Measurements from ENCODE around the gene TFR2.

The TFR2 gene

DNA sequence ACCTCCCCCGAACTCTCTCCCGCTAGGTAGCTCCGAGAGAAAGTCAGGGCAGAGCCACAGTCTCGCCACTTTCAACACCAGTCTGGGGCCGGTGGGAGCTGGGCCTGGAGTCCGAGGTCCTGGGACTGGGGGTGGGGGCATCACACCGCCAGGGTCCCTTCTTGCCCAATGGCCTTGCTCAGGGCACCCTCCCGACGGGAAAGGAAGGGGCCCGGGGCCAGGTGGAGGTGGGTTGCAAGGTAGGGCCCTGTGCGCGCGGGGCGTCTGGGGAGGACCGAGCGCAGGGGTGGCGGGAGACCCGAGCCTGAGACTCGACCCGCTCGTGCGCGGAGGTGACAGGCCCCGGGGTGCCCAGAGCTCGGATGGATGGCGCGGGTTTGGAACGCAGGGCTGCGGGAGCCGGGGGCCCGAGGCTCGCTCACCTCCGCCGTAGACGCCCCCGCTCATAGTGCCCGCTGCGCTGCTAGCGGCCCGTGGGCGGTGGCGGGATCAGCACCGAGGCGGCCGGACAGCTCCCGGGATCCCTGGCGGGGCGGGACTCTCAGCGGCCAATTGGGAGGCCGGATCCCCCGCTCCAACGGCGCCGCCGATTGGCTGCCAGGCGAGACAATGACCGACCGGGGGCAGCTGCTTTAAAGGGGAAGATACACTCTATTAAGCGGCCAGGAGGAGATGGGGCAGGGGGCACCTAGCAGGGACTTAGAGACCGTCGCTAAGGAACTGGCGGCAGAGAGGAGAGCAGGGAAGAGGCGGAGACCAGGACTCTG lies 14.7 kb upstream of the TFR2 start, which contains the start of gene ACTL6B:
Gene ACTL6B, minus strand, starts transcription at position 541 of the 767 bp plus-strand sequence. Its CDS starts 94 bp downstream, at position 447.
- no peaks in the 10 kb centered on the region for H3K79me2 ChIP-seq (ENCODE audit: insufficient read depth, low read length)
- H3K36me3 ChIP-seq (ENCODE audit: low read length), result no peaks in the 10 kb centered on the region
- H3K4me3 ChIP-seq (ENCODE audit: insufficient read depth, low read length, poor library complexity, severe bottlenecking), result no peak within 1 kb of the TSS
- no peak for TF ChIP-seq EZH2phosphoT487 (conservative IDR thresholded peaks at IDR 0.05; ENCODE audit: low read length)
- TF ChIP-seq, protein P1, sequence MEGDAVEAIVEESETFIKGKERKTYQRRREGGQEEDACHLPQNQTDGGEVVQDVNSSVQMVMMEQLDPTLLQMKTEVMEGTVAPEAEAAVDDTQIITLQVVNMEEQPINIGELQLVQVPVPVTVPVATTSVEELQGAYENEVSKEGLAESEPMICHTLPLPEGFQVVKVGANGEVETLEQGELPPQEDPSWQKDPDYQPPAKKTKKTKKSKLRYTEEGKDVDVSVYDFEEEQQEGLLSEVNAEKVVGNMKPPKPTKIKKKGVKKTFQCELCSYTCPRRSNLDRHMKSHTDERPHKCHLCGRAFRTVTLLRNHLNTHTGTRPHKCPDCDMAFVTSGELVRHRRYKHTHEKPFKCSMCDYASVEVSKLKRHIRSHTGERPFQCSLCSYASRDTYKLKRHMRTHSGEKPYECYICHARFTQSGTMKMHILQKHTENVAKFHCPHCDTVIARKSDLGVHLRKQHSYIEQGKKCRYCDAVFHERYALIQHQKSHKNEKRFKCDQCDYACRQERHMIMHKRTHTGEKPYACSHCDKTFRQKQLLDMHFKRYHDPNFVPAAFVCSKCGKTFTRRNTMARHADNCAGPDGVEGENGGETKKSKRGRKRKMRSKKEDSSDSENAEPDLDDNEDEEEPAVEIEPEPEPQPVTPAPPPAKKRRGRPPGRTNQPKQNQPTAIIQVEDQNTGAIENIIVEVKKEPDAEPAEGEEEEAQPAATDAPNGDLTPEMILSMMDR (IDR thresholded peaks at IDR 0.05; ENCODE audit: insufficient read depth, low read length, poor library complexity, severe bottlenecking), result no peak
- no peaks in the 10 kb centered on the region for H3F3A ChIP-seq (ENCODE audit: insufficient read depth)
- peaks cover 3% of the 10 kb centered on the region; the same call in 1 of the 2 replicates for H3K27me3 ChIP-seq (ENCODE audit: low read length)
- H3K9me3 ChIP-seq (ENCODE audit: insufficient read depth, low read length), result no peaks in the 10 kb centered on the region
- H3K9ac ChIP-seq (ENCODE audit: low read length), result no peak within 1 kb of the TSS
- no peak within 1 kb of the TSS for H3K27ac ChIP-seq (ENCODE audit: low read depth, low read length)
- H4K20me1 ChIP-seq (ENCODE audit: low read depth, low read length), result no peaks in the 10 kb centered on the region
- H3K9me2 ChIP-seq (replicated peaks; ENCODE audit: insufficient read depth, low read length), result no peaks in the 10 kb centered on the region
- H3K4me2 ChIP-seq (ENCODE audit: low read depth, low read length, poor library complexity, severe bottlenecking), result no peak within 1 kb of the TSS
- H2AFZ ChIP-seq (ENCODE audit: low read depth, low read length, severe bottlenecking), result no peak within 1 kb of the TSS

DNA sequence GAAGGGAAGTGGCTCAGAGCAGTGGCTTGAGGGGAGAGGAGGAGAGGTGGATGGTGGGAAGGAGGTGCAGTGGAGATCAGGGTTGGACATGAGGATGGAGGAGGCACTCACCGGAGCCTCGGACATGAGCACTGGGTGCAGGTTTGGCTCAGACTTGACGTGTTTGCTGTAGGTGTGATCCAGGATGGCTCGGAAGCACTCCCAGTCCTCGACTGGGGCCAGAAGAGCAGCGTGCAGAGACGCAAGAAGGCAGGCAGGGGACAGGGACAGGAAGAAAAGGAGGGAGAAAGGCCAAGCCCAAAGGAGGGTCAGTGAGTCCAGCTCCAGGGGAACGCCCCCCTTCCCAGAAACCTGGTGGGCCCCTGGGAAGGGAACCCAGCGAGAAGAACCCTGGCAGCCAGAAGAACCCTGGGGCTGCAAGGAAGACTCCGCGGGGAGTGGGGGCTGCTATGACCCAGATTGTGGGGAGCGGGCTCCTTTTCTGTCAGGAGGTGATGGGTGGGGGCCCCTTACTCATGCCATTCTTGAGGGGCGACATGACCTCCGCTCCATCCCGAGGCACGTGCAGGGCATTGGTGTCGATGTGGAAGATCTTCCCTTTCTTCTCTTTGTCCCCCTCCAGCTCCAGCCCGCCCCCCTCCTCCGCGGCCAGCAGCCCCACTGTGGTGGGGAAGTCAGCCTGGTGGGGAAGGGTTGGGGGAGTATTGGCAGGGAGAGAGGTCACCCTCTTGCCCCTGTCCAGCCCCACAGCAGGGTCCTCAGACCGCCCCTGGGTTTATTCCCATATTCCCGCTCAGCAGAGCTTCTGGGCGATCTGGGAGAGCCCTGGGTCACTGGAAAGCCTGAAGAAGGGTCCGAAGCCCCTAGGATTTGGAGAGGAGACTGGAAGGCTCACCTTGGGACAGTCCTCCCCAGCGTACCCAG lies 13.8 kb upstream of the TFR2 start:
- H3K9me3 ChIP-seq (ENCODE audit: insufficient read depth, low read length), result no peaks in the 10 kb centered on the region
- H4K20me1 ChIP-seq (ENCODE audit: low read depth, low read length), result no peaks in the 10 kb centered on the region
- no peak overlapping the region for H3K4me3 ChIP-seq (ENCODE audit: insufficient read depth, low read length, poor library complexity, severe bottlenecking)
- no peak overlapping the region for H2AFZ ChIP-seq (ENCODE audit: low read depth, low read length, severe bottlenecking)
- H3K9ac ChIP-seq (ENCODE audit: low read length), result no peak overlapping the region
- H3K79me2 ChIP-seq (ENCODE audit: insufficient read depth, low read length), result no peaks in the 10 kb centered on the region
- no peak overlapping the region for H3K27ac ChIP-seq (ENCODE audit: low read depth, low read length)
- no peak for TF ChIP-seq EZH2phosphoT487 (conservative IDR thresholded peaks at IDR 0.05; ENCODE audit: low read length)
- TF ChIP-seq, protein P1 (IDR thresholded peaks at IDR 0.05; ENCODE audit: insufficient read depth, low read length, poor library complexity, severe bottlenecking), result no peak
- no peaks in the 10 kb centered on the region for H3K9me2 ChIP-seq (replicated peaks; ENCODE audit: insufficient read depth, low read length)
- H3K4me2 ChIP-seq (ENCODE audit: low read depth, low read length, poor library complexity, severe bottlenecking), result no peak overlapping the region
- H3K27me3 ChIP-seq (ENCODE audit: low read length), result peaks cover 3% of the 10 kb centered on the region; the same call in 1 of the 2 replicates
- H3K36me3 ChIP-seq (ENCODE audit: low read length), result no peaks in the 10 kb centered on the region
- H3F3A ChIP-seq (ENCODE audit: insufficient read depth), result no peaks in the 10 kb centered on the region

DNA sequence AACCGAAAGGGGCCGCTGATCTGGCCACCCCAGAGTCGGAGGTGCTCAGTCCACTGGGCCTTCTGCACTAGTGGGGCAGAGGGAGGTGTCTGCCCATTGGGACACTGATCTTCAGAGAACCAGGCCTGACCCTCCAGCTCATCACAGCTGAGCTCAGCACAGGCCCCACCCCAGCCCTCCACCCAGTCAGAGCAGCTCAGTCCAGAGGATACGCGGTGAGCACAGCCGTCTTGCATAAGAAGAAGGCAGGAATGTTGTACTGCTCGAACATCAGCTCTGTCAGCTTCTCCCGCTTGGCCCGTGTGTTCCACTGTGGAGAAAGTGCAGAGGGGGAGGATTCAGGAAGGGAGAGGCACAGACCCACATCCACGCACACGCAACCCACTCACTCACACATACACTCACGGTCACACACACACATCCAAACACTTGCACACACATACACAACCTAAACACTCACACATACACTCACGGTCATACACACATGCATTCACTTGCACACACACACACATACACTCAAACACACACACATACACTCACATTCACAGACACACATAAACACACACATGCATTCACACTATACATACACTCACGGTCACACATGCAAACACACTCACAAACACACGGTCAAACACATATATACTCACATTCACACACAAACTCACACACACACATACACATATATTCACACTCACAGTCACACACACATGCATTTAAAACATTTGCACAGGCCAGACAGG lies 8.6 kb upstream of the TFR2 start:
- H3K27me3 ChIP-seq (ENCODE audit: low read length), result peaks cover 3% of the 10 kb centered on the region; the same call in 1 of the 2 replicates
- H3K27ac ChIP-seq (ENCODE audit: low read depth, low read length), result no peak overlapping the region
- no peaks in the 10 kb centered on the region for H3K36me3 ChIP-seq (ENCODE audit: low read length)
- TF ChIP-seq EZH2phosphoT487 (conservative IDR thresholded peaks at IDR 0.05; ENCODE audit: low read length), result no peak
- TF ChIP-seq, protein P1 (IDR thresholded peaks at IDR 0.05; ENCODE audit: insufficient read depth, low read length, poor library complexity, severe bottlenecking), result no peak
- no peak overlapping the region for H3K4me3 ChIP-seq (ENCODE audit: insufficient read depth, low read length, poor library complexity, severe bottlenecking)
- no peaks in the 10 kb centered on the region for H4K20me1 ChIP-seq (ENCODE audit: low read depth, low read length)
- no peaks in the 10 kb centered on the region for H3K9me2 ChIP-seq (replicated peaks; ENCODE audit: insufficient read depth, low read length)
- no peak overlapping the region for H3K4me2 ChIP-seq (ENCODE audit: low read depth, low read length, poor library complexity, severe bottlenecking)
- H3K9ac ChIP-seq (ENCODE audit: low read length), result no peak overlapping the region
- no peaks in the 10 kb centered on the region for H3K79me2 ChIP-seq (ENCODE audit: insufficient read depth, low read length)
- H3K9me3 ChIP-seq (ENCODE audit: insufficient read depth, low read length), result no peaks in the 10 kb centered on the region
- H2AFZ ChIP-seq (ENCODE audit: low read depth, low read length, severe bottlenecking), result no peak overlapping the region
- no peaks in the 10 kb centered on the region for H3F3A ChIP-seq (ENCODE audit: insufficient read depth)

Measured in SU-DHL-6 (cell line).